Myocyte (in vitro differentiated cells): Measurements from ENCODE around the gene ZNF70. TPM values are rescaled to one million over a fixed set of nuclear protein-coding genes. Genes with fewer than 3 reads are reported as not detected.

Source experiments
- DNase-seq: peaks from one replicate; pipeline ENCODE4 v3.0.0-alpha.2; 2012; ENCODE audit warnings: low read depth
- total RNA-seq: library from RNA; depleted of rRNA; stranded (reverse); fragments of >200 nt; gene quantifications from 2 replicates; pipeline ENCODE4 v1.2.3, GENCODE V29; 2014

ZNF70 gene
- total RNA-seq, 1 donor from 2014 or later, result 3.0 TPM

DNA sequence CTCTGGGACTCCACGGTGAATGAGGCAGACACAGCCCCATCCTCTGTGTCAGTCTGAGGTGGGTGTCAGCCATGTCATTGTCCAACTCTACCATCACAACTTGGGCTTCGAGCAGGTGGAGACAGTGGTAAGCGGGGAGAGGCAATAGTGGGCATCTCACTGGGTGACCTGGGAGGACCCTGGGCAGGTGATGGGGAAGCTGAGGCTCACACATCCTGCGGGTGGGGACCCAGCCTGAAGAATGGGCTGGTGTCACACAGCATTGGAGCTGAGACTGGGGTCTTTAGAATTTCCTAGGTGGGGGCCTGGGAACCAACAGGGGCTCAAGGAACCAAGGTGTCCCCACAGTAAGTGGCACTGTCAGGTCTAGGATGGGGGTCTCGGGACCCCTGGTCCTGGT, 28.8 kb upstream of the ZNF70 start:
- no peak for DNase-seq

GRCh38 chr22:23779083-23779482, 28.2 kb upstream of the ZNF70 start:
- DNase-seq, result no peak

DNA sequence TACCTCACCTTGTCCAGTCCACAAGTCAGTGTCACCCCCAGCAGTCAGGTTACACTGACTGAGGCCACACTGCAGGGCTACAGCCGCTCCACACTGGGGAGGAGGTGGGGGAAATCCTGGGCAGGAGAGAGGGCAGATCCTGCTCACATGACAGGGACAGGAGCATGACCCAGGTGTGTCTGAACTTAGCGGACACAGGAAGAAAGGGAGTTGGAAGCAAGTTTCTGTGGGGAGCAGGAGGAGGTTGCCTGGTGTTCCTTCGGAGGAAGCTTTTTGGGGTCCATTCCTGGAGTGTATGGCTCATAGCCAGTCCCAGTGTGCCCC, 27.6 kb upstream of the ZNF70 start:
- DNase-seq, result no peak

DNA sequence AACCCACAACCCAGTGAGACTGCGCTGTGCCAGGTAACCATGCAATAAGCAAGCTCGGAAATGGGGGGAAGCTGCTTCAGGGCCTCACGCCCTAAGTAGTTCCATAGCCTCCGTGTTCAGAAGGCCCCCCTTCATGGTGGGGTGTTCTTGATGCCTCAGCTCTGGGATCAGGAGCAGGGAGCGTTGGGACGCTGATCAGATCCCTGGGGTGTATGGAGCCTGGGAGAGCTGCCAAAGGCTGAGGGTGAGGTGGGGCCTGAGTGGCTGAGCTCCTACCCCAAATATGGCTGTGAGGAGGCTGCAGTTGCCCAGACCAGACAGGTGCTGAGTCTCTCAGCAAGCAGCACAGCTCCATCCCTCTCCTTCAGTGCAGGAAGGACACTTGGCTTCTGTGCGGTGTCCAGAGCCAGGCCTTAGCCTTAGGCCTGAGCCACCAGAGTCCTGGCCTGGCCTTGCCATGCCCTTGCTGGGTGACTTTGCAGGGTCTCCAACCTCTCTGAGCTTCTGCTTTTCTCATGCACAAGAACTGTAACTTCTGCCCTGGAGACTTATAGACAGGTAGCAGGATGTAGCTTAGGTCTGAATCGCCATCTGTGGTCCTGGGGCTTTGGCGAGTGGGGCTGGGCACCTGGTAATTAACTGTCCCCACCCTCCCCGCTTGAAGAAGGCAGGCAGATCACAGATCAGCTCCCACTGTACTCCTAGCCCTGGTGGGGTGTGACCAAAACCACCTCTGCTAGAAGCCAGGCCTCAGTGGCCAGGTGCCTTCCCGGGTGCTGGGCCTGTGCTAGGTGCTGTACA, 27.1 kb upstream of the ZNF70 start:
- DNase-seq, result peak; percentile 87

DNA sequence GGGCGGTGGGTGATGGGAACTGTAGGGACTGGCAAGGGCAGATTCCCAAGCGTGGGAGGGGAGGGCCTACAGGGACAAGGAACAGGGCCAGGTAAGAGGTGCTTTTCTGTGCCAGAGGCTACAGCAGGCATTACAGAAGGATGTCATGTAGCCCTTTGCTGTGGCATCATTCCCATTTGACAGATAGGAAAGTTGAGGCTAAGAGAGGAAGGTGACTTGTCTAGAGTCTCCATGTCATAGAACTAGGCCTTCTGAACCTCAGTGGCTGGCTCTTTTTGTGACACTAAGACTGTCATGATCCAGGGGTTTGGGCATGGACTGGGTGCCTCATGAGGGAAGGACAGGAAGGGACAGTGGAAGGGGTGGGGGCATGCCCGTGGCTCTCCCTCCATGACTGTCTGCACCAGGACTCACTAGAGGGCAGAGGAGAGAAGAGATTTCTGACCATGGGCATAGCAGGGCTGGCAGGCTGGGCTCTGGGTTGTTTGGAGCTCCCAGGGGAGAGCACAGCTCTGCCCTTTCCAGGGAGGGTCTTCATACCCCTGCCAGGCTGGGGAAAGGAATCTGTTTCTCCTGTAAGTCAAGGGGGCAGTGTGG, 25.0 kb upstream of the ZNF70 start:
- peak; percentile 55 for DNase-seq

DNA sequence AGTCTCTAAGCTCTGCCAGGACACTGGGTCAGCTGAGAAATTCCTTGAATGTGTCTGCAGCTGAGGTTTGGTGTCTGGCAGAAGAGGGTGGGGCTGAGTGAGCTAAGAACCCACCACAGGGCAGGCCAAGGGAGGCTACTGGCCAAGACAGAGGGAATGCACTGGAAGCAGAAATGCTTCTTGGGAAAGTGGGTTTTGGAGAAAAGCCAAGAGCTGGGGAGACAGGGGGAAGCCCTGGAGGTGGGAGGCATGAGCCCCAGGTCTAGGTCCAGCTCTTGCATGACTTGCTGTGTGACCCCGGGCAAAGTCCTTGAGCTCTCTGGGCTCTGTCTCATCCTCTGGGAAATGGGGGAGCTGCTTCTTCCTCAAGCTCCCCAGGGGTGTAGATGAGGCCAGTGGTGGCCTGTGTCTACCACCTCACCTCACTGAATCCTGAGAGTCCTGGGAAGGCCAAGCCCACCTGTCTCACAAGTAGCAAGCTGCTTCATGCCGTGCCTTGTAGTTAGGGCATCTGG, 24.1 kb upstream of the ZNF70 start:
- peak; percentile 91 for DNase-seq

DNA sequence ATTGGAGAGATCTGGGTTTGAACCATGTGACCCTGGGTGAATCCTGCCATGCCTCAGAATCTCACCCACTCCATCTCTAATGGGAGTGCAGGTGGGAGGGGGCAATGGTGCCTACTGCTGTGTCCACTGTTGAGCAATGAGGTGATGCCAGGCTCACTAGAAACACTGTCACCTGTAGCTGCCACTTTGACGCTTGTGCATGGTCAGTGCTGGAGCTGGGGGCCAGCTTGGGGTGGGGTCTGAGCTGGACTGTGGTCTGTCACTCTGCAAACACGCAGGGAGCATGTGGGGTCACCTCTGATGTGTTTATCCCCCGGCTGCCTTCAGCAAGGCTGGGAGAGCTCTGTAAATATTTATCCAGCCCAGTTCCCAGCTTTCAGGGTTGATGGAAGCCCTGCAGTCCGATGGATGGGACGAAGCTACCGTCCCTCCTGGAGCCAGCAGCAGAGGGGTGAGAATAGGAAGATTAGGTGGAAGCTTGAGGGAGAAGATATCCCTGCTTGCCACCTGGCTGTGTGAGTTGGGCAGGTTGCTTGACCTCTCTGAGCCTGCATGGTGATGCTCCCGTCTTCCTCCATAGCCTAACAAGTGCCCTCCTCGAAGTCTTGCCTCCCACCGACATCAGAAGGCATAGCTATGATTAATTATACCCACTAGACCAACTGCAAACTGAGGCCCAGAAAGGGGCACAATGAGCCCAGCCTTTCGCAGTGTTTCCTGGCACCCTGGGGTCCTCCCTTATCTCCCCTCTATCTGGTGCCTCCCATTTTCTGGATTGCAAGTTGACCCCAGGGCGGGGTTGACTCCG, 23.4 kb upstream of the ZNF70 start:
- no peak for DNase-seq

DNA sequence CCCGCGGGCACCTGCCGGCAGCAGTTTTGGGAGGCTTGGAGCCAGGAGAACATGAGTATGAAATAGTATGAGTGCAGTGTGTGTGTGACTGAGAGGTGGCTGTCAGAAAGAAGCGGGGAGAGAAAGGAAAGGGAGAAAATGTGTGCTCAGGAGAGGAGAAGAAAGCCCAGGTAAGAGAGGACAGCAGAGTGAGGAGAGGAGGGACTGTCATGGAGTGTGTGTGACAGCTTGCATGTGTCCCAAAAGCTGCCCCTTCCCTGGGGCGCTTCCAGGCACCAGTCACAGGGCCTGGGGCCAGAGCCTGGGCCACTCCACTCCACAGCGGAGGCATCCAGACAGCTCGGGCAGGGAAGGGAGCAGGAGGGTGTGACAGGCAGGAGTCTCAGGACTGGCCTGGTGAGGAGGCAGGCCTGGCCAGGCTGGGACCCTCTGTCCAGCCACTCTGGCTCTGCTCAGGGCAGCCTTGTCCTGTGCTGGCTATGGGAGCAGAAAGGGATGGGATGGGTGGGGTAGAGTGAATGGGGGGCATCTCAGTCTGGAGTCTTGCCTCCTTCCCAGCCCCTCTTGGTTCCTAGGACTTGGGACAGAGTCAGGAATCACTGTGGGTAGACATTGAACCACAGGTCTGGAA, 22.7 kb upstream of the ZNF70 start:
- peak; percentile 48 for DNase-seq

- peak; percentile 60 for DNase-seq
Observed at GRCh38 chr22:23772649-23773473, 21.9 kb upstream of the ZNF70 start, which contains the start of gene MMP11. Gene MMP11, plus strand, starts transcription at chr22:23772849. Its CDS starts 22 bp downstream, at chr22:23772871.

DNA sequence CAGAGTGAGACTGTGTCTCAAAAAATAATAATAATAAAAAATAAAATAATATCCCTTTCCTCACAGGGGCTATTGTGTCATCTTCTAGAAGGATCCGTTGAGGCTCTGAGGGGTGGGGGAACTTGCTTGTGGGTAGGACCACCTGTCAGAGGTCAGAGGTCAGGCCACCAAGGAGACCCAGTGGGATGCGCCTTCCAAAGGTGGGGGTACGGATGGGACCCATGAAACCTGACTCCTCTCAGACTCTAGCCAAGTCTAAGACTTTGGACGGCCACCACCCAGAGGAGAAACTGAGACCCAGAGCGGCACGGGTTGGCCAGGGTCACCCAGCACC, 21.4 kb upstream of the ZNF70 start:
- DNase-seq, result no peak

GRCh38 chr22:23769321-23769965, 18.5 kb upstream of the ZNF70 start:
- no peak for DNase-seq

- DNase-seq, result peak; percentile 80
Observed at GRCh38 chr22:23767673-23768548, 17.0 kb upstream of the ZNF70 start, which contains the start of gene CHCHD10. Gene CHCHD10, minus strand, starts transcription at chr22:23767972. Its CDS starts 98 bp downstream, at chr22:23767874.

DNA sequence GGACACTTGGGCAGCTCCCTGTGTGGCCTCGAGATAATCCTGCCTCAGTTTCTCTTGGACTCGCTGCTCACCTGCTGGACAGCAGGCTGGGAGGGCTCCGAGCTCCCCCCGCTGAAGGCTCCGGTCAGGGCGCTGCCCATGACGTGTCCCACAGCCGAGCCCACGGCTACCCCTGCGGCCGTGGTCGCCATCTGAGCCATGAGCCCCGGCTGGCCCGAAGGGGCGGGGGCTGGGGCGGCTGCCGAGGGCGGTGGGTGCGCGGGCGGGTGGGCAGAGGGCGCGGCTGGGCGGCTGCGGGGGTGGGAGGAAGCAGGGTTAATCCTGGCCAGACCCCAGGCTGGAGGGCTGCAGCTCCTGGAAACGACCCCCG, 16.4 kb upstream of the ZNF70 start:
- no peak for DNase-seq

- DNase-seq, result no peak
Observed at GRCh38 chr22:23764899-23765881, 14.3 kb upstream of the ZNF70 start.

DNA sequence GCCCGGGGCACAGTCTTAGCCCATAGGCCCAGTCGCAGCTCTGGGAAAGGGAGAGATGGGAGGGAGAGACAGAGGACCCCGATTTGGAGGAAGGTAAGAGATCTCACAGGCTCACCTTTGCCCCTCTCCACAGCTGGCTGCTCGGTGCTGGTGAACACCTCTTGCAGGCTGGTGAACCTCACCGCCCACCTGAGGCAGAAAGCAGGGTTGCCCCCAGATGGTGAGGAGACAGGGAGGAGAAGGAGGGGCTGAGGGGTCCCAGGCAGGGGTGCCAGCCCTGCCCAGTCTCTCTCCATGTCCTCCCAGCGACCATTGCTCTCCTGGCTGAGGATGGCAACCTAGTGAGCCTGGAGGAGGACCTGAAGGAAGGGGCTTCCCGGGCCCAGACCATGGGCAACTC, 13.0 kb upstream of the ZNF70 start:
- DNase-seq, result no peak

DNA sequence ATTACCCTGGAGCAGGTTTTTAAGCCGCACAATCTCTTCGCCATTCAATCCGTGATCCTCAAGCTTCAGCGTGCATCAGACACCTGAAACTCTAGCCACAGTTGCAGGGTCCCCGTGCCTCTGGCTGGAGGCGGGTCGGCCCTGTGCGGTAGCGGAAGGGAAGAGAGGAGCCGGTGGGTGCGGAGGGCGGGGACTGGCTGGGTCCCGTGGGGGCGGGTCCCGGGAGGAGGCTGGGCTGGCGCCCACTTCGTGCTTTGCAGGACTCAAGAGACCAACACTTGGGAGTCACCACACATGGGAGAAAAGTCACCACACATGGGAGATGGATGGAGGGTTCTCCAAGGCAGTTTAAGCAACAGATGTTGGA, 12.7 kb upstream of the ZNF70 start:
- no peak for DNase-seq

GRCh38 chr22:23762842-23763578, 12.1 kb upstream of the ZNF70 start, which contains the start of gene C22orf15:
Gene C22orf15, plus strand, starts transcription at chr22:23762990. Its CDS starts 317 bp downstream, at chr22:23763307.
- no peak for DNase-seq
